GM18868 (cell line): ENCODE data around the gene SMIM20.

Experiments used
- ATAC-seq: cut with Tn5 transposase; IDR thresholded peaks from one replicate; pipeline ENCODE4 v1.9.1; 2021; ENCODE audit warnings: mild to moderate bottlenecking, moderate library complexity; ENCODE audit not compliant: unreplicated experiment

The SMIM20 gene

DNA sequence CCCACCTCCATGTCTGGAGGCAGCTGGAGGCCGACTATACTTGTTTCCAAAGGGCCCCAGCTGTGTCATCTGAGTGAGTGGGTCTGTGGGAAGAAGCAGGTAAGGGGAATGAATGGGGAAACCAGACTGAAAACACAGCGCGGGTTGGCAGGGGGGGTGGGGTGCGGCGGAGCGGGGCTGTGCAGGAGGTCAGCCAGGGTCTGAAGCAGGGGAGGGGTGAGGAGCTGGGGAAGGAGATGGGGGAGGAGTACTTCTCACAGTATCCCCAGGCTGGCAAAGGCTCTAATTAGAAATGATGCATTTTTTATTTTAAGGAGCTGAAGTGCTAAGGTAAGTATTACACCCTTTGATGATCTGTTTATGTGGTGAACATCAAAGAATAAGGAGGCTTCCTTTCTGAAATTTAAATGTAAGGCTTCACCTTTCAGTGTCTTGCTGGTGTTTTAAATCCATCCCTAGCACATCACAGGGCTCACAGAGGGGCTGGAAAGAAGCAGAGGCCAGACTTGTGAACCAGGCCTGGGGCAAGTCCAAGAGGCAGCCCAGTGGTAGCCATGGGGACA is 37.5 kb downstream of the SMIM20 start:
- ATAC-seq = no peak

DNA sequence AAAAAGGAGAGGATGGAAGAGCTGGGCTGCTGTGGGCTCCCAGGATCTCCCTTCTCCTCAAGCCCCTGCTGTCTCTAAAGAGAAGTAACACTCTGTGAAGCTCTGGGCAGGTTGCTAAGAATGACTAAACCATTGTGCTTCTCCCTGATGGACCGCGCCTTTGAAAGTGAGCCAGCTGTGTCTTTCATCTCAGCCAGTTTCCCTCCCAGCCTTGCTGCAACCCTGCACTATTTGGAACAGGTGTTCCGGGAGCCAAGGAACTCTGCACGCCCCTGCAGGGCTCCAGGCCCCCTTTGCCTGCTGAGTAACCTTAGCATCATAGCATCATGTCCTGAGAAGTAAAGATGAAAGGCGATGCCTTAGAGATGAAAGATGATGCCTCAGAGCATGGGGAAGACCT is 39.7 kb downstream of the SMIM20 start:
- ATAC-seq = no peak

DNA sequence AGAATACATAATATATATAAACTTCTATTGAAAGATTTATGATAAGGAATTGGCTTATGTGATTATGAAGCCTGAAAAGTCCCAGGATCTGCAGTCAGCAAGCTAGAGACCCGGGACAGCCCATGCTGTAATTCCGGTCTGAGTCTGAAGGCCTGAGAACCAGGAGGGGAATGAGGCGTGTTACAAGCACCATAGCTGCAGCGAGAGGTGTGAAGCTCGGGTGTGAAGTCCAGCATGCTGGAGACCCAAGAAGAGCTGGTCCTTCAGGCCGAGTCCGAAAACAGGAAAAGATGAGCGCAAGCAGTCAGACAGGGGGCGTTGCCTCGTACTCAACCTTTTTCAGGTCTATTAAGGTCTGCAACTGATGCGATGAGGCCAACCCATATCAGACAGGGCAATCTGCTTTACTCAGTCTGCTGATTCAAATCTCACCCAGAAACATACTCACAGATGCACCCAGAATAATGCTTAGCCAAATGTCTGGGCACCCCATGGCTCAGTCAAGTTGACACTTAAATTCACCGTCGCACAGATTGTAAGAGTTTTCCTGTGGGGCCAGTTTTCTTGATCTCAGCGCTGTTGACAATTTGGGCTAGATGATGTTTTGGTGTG is 40.4 kb downstream of the SMIM20 start:
- ATAC-seq = no peak

DNA sequence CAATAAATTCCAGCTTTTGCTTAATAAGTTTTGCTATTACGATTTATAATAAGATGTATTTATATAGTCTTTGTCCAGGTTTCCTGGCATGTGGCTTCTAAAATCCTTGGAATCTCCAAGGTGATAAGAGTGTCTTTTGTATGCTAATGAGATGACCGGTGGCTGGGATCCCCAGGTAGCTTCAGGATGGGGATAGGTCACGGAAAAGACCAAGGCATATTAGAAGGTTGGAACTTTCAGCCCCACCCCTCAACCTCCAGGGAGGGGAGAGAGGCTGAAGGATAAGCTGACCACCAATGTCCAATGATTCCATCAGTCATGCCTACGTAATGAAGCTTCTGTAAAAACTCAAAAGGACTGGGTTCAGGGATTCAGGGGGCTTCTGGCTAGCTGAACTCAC is 41.7 kb downstream of the SMIM20 start:
- no peak for ATAC-seq

DNA sequence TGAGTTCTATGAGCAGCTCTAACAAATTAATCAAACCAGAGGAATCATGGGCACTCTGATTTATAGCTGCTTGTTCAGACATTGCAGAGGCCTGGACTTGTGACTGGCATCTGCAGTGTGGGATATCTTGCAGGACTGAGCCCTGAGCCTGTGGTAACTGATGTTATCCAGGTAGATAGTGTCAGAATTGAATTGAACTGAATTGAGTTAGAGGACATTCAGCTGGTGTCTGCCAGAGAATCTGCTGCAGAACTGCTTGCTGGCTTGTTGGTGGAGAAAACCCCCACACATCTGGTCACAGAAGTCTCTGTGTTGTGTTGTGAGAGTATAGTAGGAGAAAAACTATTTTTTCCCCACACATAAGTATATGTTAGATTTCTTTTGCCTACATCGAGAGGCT is 42.2 kb downstream of the SMIM20 start:
- no peak for ATAC-seq

DNA sequence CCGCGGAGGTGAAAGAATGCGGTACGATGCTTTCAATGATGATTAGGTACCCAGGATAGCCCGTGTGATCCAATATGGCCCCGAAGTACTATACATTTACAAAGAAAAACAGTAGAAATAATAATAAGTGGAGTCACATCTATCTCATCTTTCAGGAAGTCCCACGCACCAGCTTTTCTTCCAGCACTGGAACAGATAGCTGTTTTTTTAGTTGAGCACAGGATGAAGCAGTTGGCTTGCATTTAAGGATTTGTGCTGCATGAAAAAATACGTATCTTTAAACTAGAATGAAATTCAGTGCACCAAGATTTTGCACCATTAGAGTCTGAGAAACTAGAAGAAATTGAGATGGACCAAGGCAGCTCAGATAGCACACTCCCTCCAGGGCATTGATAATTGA is 44.1 kb downstream of the SMIM20 start:
- ATAC-seq = no peak

DNA sequence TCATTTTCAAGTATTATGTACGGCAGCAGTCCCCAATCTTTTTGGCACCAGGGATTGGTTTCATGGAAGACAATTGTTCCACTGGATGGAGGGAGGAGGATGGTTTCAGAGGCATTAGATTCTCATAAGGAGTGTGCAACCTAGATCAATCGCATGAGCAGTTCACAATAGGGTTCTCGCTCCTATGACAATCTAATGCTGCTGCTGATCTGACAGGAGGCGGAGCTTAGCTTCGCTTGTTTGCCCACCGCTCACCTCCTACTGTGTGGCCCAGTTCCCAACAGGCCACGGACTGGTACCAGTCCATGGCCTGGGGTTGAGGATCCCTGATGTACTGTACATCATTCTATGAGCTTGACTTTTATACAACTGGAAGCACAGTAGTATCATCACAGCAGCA is 48.4 kb downstream of the SMIM20 start:
- no peak for ATAC-seq

DNA sequence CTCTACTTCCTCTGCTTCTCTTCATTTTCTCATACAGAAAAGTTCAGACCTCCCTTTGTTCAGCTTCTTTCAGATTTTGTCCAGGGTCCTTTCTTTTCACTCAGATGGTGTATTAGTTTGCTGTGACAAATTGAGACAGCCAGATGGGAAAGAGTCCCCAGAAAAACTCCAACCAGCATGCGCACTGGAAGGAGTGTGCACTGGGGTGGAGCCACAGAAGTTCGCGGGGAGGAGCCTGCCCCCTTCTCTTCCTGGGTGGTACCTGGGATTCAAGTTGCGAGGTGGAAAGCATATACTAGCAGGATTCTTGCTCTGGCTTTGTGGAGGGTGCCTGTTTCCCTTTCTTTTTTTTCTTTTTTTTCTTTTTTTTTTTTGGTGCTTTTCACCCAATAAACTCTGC is 51.6 kb downstream of the SMIM20 start:
- no peak for ATAC-seq

DNA sequence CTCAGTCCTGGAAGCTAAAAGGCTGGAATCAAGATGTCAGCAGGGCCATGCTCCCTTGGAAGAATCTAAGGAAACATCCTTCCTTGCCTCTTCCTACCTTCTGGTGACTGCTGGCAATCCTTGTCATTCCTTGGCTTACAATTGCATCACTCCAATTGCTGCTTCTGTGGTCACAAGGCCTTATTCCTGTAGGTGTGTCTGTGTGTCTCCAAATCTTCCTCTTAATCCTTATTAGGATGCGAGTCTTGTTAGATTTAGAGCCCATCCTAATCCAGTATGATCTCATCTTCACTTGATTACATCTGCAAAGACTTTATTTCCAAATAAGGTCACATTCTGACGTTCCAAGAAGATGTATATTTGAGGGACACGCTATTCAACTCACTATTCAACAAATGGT is 52.2 kb downstream of the SMIM20 start:
- ATAC-seq = no peak

DNA sequence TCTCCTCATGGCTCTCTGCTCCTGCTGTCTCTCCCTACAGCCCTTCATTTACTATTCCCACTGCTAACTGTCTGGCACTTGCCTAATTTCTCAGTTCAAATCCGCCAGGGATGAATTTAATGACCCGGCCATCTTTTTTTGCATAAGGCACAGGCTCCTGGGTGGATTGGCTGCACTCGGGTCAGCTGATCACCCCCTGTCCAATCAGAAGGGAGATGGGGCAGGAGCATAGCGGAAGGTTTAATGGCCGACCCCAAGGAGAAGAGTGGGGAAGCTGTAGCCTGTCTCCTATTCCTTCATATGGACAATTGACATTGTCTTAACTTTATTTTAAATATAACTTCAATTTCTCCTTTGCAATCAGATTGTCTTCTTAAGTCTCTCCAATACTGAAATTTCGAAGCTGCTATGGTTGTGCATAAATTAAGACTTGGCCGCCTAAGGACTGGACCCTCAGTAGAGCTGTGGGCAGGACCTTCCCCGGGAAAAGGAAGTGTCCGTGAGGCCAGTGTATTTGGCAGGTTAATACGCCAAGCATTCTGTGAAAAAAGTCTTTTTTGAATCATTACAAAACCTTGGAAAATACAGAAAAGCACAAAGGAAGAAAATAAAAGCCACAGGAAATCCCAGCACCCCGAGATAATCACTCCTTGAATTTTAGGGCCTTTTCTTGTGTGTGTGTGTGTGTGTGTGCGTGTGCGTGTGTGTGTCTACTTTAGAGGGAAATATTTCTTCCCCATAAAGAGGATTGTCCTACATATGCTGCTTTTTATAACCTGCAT is 55.5 kb downstream of the SMIM20 start:
- ATAC-seq = no peak

DNA sequence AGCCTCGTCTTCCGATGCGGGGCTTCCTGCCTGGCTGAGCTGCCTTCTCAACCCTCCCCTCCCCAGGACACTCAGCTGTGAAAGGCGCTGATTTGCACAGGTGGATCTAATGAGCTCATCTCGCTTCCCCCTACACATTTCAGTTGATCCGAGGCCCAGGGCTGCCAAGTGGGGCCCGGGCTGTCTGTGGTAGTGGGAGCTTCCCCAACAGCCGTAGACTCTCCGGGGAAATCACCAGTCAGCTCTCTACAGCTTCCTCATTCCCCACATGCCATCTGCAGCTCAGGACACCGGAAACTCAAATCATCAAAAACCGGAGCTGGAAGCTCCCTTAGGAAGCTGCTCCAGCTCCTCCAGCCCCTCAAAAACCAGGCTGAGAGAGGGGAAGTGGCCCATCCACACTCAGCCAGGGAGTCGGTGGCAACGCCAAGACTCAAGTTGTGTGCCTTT is 56.2 kb downstream of the SMIM20 start:
- peak; percentile 91 for ATAC-seq

DNA sequence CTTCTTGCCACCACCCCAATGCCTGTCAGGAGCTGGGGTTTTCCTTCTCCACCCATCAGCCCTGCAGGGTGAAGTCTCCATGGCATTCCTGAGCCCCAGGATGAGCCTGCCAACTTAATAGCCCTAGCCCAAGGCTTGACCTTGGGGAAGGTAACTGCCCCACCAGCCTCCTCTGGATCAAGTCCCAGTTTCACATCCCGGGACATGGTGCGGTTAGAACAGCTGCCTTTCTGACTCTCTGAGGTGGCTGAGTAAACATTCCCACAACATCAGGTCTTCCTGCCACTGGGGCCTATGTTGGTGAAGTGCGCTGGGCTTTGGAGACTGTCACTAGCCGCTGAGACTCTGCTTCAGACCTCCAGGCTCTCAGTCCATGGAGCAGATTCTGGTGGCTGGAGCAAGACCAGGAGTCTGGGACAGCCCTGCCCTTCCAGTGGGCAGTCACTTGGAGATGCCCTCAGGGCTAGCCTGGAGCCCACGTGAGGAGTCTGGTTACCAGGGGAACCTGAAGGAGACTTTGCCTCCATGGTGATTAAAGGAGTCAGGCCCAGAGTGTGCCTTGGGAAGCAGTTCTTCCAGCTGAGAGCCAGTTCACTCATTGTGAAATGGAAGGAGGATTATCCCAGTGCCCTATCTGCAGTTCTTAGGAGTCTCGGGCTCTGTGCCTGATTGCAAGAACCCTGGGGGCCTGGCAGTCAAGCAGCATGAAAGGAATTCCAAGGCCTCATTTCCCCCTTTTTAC is 56.8 kb downstream of the SMIM20 start:
- no peak for ATAC-seq

DNA sequence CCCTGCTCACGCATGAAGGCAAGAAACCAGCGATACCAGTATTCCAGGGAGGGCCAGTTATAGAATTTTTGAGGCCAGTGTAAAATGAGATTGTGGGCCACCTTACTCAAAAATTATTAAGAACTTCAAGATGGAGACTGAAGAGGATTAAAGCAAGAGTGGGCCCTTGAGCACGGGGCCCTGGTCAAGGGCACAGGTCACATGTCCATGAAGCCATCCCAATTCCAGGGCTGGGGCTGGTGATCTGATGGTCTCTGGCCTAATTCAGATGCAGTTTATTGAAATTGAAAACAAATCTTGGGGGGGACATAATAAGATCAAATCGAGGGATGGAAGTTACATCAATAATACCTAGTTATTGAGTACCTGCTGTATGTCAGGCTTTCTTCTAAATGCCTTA is 58.3 kb downstream of the SMIM20 start:
- no peak for ATAC-seq

DNA sequence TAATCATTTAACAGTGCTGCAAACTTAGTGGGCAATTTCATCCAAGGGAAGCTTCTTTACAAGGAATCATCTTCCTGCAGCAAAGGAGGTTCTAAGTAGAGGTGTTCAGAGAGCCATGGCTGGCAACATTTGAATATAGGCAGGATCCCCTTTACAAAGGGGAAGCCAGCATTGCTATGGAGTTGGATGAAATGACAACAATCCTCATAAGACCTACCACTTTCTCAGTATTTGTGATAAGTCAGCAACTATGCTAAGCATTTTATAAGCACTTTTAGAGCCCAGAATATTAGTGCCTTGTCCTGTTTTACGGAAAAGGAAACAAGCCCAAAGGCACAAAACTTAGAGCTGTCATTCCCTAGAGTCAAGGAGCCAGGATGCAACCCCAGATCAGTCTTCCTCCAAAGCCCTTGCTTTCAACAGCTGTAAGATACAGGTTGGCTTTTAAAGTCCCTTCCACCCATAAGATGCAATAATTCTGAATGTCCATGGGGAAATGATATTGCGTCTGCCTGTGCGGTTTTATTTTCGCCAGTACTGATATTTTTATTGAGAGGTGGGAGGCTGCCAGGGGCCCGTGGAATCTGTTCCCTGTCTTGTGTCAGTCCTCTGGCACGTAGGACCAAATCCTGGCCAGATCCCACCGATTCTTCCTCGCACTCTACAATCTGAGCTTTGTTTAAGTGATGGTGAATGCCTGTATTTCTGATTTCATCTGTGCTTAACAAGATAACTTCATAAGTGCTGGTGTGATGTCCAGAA is 59.1 kb downstream of the SMIM20 start:
- ATAC-seq = no peak

DNA sequence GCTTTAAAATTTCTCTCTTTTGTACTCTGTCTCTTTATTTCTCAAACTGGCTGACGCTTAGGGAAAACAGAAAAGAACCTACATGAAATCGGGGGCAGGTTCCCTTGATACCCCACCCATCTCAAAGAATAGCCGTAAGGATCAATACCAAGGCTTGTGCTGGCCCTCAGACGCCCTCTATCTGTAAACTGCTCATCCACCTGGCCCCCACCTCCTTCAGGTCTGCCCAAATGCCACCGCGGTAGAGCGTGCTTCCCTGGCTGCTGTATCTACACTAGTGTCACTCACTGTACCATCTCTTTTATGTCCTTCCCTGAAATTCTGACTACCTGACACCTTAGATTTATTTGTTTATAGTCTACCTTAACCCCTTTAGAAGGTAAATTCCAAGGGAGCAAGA is 62.8 kb downstream of the SMIM20 start:
- ATAC-seq = no peak

DNA sequence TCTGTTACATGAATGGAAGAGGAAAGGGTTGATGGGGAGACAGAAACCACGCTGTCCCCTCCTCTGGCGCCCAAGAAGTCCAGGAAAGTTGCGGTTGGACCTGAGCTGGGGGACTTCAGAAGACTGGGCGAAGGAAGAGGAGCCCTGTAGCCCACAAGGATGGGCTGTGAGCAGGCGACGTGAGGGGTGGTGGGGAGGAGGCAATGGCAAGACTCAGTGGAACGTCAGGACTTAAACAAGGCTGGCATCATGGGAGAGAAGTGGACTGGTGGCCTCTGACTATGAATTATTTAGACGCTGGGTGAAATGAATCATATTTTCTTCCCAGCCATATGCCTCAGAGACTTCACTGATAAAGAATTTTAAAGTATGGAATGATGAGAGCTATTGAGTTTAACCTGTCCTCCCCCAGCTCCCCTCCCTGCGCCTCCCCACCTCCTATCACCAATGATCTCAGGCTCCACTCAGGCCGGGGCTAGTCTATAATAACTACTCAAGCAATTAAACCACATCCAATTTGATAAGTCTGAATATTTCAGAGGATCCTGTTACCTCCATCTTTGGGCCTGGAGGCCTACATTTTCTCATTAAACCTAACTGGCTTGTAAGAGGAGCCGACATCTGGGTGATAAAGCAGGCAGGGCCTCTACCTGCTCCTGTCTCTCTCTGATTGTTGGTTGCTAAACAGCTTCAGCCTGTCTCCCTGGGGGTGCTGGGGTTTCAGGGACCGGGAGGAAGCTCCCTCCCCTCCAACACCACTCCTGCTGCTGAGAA is 63.6 kb downstream of the SMIM20 start:
- no peak for ATAC-seq

DNA sequence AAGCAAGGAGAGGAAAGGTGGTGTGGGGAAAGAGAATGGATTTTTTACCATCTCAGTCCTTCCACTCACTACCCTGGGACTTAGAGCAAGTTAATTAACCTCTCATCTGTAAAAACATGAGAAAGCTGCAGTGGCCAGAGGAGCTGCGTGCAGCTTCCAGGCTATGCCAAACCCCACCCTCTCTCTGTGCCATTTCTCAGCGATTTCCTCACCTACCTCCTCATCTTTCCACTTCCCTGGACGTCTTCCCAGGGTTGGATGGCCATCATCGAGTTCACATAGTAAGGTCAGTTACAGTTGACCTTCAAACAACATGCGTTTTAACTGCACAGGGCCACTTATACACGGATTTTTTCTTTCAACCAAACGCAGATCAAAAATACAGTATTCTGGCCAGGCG is 64.3 kb downstream of the SMIM20 start:
- ATAC-seq = no peak
